HEK293 (cell line): Measurements from ENCODE around the gene MINDY1.

Source experiments
- CTCF ChIA-PET: fragments of 350-600 bp; formaldehyde crosslinking; extraction: SDS; loops from one replicate; lab custom pipeline; 2021; ENCODE audit warnings: antibody characterized with exemption; lab: Yijun Ruan, JAX
- POLR2A ChIA-PET: fragments of 300-600 bp; formaldehyde crosslinking; extraction: SDS; loops from one replicate; lab custom pipeline; 2020; ENCODE audit warnings: antibody characterized with exemption, inconsistent platforms; lab: Yijun Ruan, JAX
- H3K27ac ChIP-seq: fragments of 200-500 bp; sonication (Bioruptor generic); 2 replicates; pipeline ENCODE4 v1.5.1; 2014; ENCODE audit warnings: low read depth, low read length, control low read depth, inconsistent platforms; ENCODE audit errors: extremely low read depth
- H3K36me3 ChIP-seq, 2 experiments: fragments of 200-500 bp in 1 of 2; sonication (Bioruptor generic) in 1 of 2; 1 replicate in 1 of 2; 2 replicates in 1 of 2; pipeline ENCODE4 v1.5.1; 2014 to 2017; ENCODE audit warnings: inconsistent platforms in 2 of 2, low read length in 2 of 2; ENCODE audit not compliant: control insufficient read depth in 2 of 2, insufficient read depth in 1 of 2
- H3K4me1 ChIP-seq: fragments of 200-500 bp; sonication (Bioruptor generic); 2 replicates; pipeline ENCODE4 v1.5.1; 2014; ENCODE audit warnings: mild to moderate bottlenecking, low read length, inconsistent platforms; ENCODE audit not compliant: control insufficient read depth, insufficient read depth
- H3K4me3 ChIP-seq: 2 replicates; pipeline ENCODE4 v1.5.1; 2011; ENCODE audit warnings: low read depth, mild to moderate bottlenecking, control low read depth, low read length, moderate library complexity
- H3K9me3 ChIP-seq: fragments of 200-500 bp; sonication (Bioruptor generic); 2 replicates; pipeline ENCODE4 v1.5.1; 2014; ENCODE audit warnings: low read depth, low read length, inconsistent platforms; ENCODE audit not compliant: control insufficient read depth, insufficient read depth
- GFI1B ChIP-seq: fragments of 450-650 bp; formaldehyde crosslinking; IDR thresholded peaks from 2 replicates; pipeline ENCODE4 v1.5.1; 2016; ENCODE audit warnings: missing biosample characterization, missing genetic modification characterization
- GLIS1 ChIP-seq: fragments of 450-650 bp; formaldehyde crosslinking; IDR thresholded peaks from 2 replicates; pipeline ENCODE4 v1.5.1; 2016; ENCODE audit warnings: missing biosample characterization, missing genetic modification characterization
- KLF1 ChIP-seq: fragments of 450-650 bp; formaldehyde crosslinking; IDR thresholded peaks from 2 replicates; pipeline ENCODE4 v1.5.1; 2016; ENCODE audit warnings: missing biosample characterization, missing genetic modification characterization
- KLF16 ChIP-seq: fragments of 450-650 bp; formaldehyde crosslinking; IDR thresholded peaks from 2 replicates; pipeline ENCODE4 v1.5.1; 2017; ENCODE audit warnings: missing biosample characterization, missing genetic modification characterization
- MEIS1 ChIP-seq: sonication (generic); formaldehyde crosslinking; IDR thresholded peaks from 2 replicates; pipeline ENCODE4 v1.8.1; 2022; ENCODE audit warnings: missing genetic modification reagents, mild to moderate bottlenecking, borderline replicate concordance
- SALL2 ChIP-seq: fragments of 450-650 bp; formaldehyde crosslinking; IDR thresholded peaks from 2 replicates; pipeline ENCODE4 v1.5.0; 2017; ENCODE audit warnings: missing biosample characterization, mild to moderate bottlenecking, missing genetic modification characterization, borderline replicate concordance
- TSHZ1 ChIP-seq: fragments of 450-650 bp; formaldehyde crosslinking; IDR thresholded peaks from 2 replicates; pipeline ENCODE4 v1.5.1; 2016; ENCODE audit warnings: missing biosample characterization, missing genetic modification characterization, borderline replicate concordance
- ZBTB6 ChIP-seq: fragments of 450-650 bp; formaldehyde crosslinking; IDR thresholded peaks from 2 replicates; pipeline ENCODE4 v1.5.1; 2017; ENCODE audit warnings: missing biosample characterization, missing genetic modification characterization
- ZEB2 ChIP-seq: fragments of 450-650 bp; formaldehyde crosslinking; IDR thresholded peaks from 2 replicates; pipeline ENCODE4 v1.5.1; 2016; ENCODE audit warnings: missing biosample characterization, missing genetic modification characterization
- ZFP69B ChIP-seq: fragments of 450-650 bp; formaldehyde crosslinking; IDR thresholded peaks from 2 replicates; pipeline ENCODE4 v1.5.1; 2016; ENCODE audit warnings: missing biosample characterization, missing genetic modification characterization
- ZNF138 ChIP-seq: fragments of 450-650 bp; formaldehyde crosslinking; IDR thresholded peaks from 2 replicates; pipeline ENCODE4 v1.5.1; 2016; ENCODE audit warnings: missing biosample characterization, missing genetic modification characterization, borderline replicate concordance
- ZNF214 ChIP-seq: fragments of 450-650 bp; formaldehyde crosslinking; IDR thresholded peaks from 2 replicates; pipeline ENCODE4 v1.5.1; 2017; ENCODE audit warnings: missing biosample characterization, mild to moderate bottlenecking, missing genetic modification characterization, borderline replicate concordance
- ZNF248 ChIP-seq: fragments of 450-650 bp; formaldehyde crosslinking; IDR thresholded peaks from 2 replicates; pipeline ENCODE4 v1.5.1; 2017; ENCODE audit warnings: missing biosample characterization, missing genetic modification characterization
- ZNF292 ChIP-seq: fragments of 450-650 bp; formaldehyde crosslinking; IDR thresholded peaks from 2 replicates; pipeline ENCODE4 v1.5.1; 2016; ENCODE audit warnings: low read depth, missing biosample characterization, missing genetic modification characterization, borderline replicate concordance
- ZNF302 ChIP-seq: fragments of 450-650 bp; formaldehyde crosslinking; IDR thresholded peaks from 2 replicates; pipeline ENCODE4 v1.5.1; 2016; ENCODE audit warnings: missing biosample characterization, missing genetic modification characterization, low read depth
- ZNF341 ChIP-seq: fragments of 450-650 bp; formaldehyde crosslinking; IDR thresholded peaks from 2 replicates; pipeline ENCODE4; 2016; ENCODE audit warnings: low read depth, missing biosample characterization, missing genetic modification characterization
- ZNF350 ChIP-seq: fragments of 450-650 bp; formaldehyde crosslinking; IDR thresholded peaks from 2 replicates; pipeline ENCODE4 v1.5.0; 2017; ENCODE audit warnings: missing biosample characterization, mild to moderate bottlenecking, missing genetic modification characterization
- ZNF366 ChIP-seq: fragments of 450-650 bp; formaldehyde crosslinking; conservative IDR thresholded peaks from 2 replicates; pipeline ENCODE4 v1.5.1; 2016; ENCODE audit warnings: missing biosample characterization, missing genetic modification characterization
- ZNF416 ChIP-seq: fragments of 450-650 bp; formaldehyde crosslinking; IDR thresholded peaks from 2 replicates; pipeline ENCODE4 v1.5.1; 2016; ENCODE audit warnings: missing biosample characterization, missing genetic modification characterization
- ZNF423 ChIP-seq: fragments of 450-650 bp; formaldehyde crosslinking; IDR thresholded peaks from 2 replicates; pipeline ENCODE4 v1.5.1; 2016; ENCODE audit warnings: missing biosample characterization, missing genetic modification characterization
- ZNF473 ChIP-seq: fragments of 450-650 bp; formaldehyde crosslinking; IDR thresholded peaks from 2 replicates; pipeline ENCODE4 v1.5.1; 2017; ENCODE audit warnings: missing biosample characterization, missing genetic modification characterization
- ZNF623 ChIP-seq: fragments of 450-650 bp; formaldehyde crosslinking; IDR thresholded peaks from 2 replicates; pipeline ENCODE4 v1.5.1; 2016; ENCODE audit warnings: missing biosample characterization, missing genetic modification characterization
- ZNF629 ChIP-seq: fragments of 450-650 bp; formaldehyde crosslinking; IDR thresholded peaks from 2 replicates; pipeline ENCODE4 v1.5.1; 2017; ENCODE audit warnings: missing biosample characterization, missing genetic modification characterization
- ZNF707 ChIP-seq: fragments of 450-650 bp; formaldehyde crosslinking; IDR thresholded peaks from 2 replicates; pipeline ENCODE4 v1.5.1; 2016; ENCODE audit warnings: missing biosample characterization, missing genetic modification characterization
- ZNF791 ChIP-seq: fragments of 450-650 bp; formaldehyde crosslinking; IDR thresholded peaks from 2 replicates; pipeline ENCODE4 v1.5.1; 2016; ENCODE audit warnings: missing biosample characterization, missing genetic modification characterization
- ZSCAN18 ChIP-seq: fragments of 450-650 bp; formaldehyde crosslinking; IDR thresholded peaks from 2 replicates; pipeline ENCODE4 v1.5.1; 2016; ENCODE audit warnings: missing biosample characterization, missing genetic modification characterization
- ZSCAN23 ChIP-seq: fragments of 450-650 bp; formaldehyde crosslinking; IDR thresholded peaks from 2 replicates; pipeline ENCODE4 v1.5.1; 2016; ENCODE audit warnings: missing biosample characterization, missing genetic modification characterization
- TF ChIP-seq, protein P1 (sequence below): fragments of 450-650 bp; formaldehyde crosslinking; IDR thresholded peaks from 2 replicates; pipeline ENCODE4 v1.5.1; 2016; ENCODE audit warnings: missing biosample characterization, missing genetic modification characterization
- TF ChIP-seq, protein P2 (sequence below): fragments of 450-650 bp; formaldehyde crosslinking; IDR thresholded peaks from 2 replicates; pipeline ENCODE4 v1.5.1; 2017; ENCODE audit warnings: missing biosample characterization, missing genetic modification characterization

MINDY1 gene

GRCh38 chr1:150992626-150993025 lies 14.1 kb downstream of the MINDY1 start:
- Histone ChIP-seq H3K36me3 (peaks cover 0 to 16% of the 10 kb centered on the region in 2 experiments; a peak in 1 of 3 replicates), H3K4me1 (no peaks in the 10 kb centered on the region), H3K4me3 (no peak overlapping the region), H3K27ac (no peak overlapping the region), H3K9me3 (no peaks in the 10 kb centered on the region)
- ChIA-PET CTCF (interaction anchor here (1.0 to 1.4 kb wide), 2 partner anchors 11 to 14 kb away, joined by 3 read pairs; partner anchors contain the start of genes ANXA9 and MINDY1), POLR2A (no interaction called here)
- TF ChIP-seq ZSCAN18 (tag by site-specific recombination) (no peak), GLIS1 (no peak), ZNF473 (tag by site-specific recombination) (no peak), GFI1B (no peak), KLF1 (tag by site-specific recombination) (no peak), ZNF138 (no peak), ZNF214 (tag by site-specific recombination) (no peak), ZNF707 (tag by site-specific recombination) (no peak), ZNF629 (tag by site-specific recombination) (no peak), ZEB2 (no peak), TSHZ1 (tag by site-specific recombination) (no peak), ZBTB6 (tag by site-specific recombination) (no peak), SALL2 (tag by site-specific recombination) (no peak), ZSCAN23 (tag by site-specific recombination) (no peak), ZNF366 (tag by site-specific recombination) (no peak), ZFP69B (no peak), ZNF350 (tag by site-specific recombination) (no peak), KLF16 (tag by site-specific recombination) (no peak)

DNA sequence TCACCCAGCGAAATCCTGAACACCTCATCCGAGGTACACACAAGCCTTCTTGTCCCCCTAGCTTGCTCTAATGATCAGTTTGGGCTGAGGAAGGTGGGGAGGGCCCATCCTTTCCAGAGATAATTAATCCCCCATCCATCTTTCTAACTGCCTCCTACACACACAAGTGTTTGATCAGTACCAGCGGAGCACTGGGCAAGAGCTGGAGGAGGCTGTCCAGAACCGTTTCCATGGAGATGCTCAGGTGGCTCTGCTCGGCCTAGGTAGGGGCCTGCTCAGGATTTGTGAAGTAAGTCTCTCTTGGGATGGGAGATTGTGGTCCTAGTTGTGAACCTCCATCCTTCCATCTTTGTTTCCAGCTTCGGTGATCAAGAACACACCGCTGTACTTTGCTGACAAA lies 18.8 kb downstream of the MINDY1 start:
- Histone ChIP-seq H3K4me1 (no peaks in the 10 kb centered on the region), H3K4me3 (no peak overlapping the region), H3K9me3 (no peaks in the 10 kb centered on the region), H3K27ac (no peak overlapping the region), H3K36me3 (no peaks in the 10 kb centered on the region)
- ChIA-PET CTCF (interaction anchor here (1.1 to 2.1 kb wide), 2 partner anchors 8 to 10 kb away, joined by 5 to 7 read pairs; no protein-coding TSS in a partner anchor), POLR2A (interaction anchor here (1.1 kb wide), 1 partner anchor 14 kb away, joined by 3 read pairs; no protein-coding TSS in a partner anchor)
- TF ChIP-seq ZNF423 (no peak), ZNF791 (tag by site-specific recombination) (no peak), ZNF416 (tag by site-specific recombination) (no peak), MEIS1 (CRISPR knock-in tag) (no peak), ZNF292 (tag by site-specific recombination) (no peak), ZNF623 (tag by site-specific recombination) (no peak), ZNF248 (tag by site-specific recombination) (no peak), ZNF302 (tag by site-specific recombination) (no peak), ZNF341 (tag by site-specific recombination) (no peak)
- TF ChIP-seq, protein P1, sequence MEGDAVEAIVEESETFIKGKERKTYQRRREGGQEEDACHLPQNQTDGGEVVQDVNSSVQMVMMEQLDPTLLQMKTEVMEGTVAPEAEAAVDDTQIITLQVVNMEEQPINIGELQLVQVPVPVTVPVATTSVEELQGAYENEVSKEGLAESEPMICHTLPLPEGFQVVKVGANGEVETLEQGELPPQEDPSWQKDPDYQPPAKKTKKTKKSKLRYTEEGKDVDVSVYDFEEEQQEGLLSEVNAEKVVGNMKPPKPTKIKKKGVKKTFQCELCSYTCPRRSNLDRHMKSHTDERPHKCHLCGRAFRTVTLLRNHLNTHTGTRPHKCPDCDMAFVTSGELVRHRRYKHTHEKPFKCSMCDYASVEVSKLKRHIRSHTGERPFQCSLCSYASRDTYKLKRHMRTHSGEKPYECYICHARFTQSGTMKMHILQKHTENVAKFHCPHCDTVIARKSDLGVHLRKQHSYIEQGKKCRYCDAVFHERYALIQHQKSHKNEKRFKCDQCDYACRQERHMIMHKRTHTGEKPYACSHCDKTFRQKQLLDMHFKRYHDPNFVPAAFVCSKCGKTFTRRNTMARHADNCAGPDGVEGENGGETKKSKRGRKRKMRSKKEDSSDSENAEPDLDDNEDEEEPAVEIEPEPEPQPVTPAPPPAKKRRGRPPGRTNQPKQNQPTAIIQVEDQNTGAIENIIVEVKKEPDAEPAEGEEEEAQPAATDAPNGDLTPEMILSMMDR: no peak
- TF ChIP-seq, protein P2, sequence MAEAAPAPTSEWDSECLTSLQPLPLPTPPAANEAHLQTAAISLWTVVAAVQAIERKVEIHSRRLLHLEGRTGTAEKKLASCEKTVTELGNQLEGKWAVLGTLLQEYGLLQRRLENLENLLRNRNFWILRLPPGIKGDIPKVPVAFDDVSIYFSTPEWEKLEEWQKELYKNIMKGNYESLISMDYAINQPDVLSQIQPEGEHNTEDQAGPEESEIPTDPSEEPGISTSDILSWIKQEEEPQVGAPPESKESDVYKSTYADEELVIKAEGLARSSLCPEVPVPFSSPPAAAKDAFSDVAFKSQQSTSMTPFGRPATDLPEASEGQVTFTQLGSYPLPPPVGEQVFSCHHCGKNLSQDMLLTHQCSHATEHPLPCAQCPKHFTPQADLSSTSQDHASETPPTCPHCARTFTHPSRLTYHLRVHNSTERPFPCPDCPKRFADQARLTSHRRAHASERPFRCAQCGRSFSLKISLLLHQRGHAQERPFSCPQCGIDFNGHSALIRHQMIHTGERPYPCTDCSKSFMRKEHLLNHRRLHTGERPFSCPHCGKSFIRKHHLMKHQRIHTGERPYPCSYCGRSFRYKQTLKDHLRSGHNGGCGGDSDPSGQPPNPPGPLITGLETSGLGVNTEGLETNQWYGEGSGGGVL (tag by site-specific recombination): no peak
